Nucleus accumbens (tissue), 56 donors: ENCODE data around the gene TADA2A.
"Not testable (repeated sequence)": the region's sequence is repeated elsewhere in the genome, so short reads cannot be mapped to it uniquely, and the experiment has no call there.

Experiments used
- DNase-seq, 56 donors: peaks; one replicate each; lab custom pipeline; 2025; lab: John Stamatoyannopoulos, UW

Gene TADA2A

DNA sequence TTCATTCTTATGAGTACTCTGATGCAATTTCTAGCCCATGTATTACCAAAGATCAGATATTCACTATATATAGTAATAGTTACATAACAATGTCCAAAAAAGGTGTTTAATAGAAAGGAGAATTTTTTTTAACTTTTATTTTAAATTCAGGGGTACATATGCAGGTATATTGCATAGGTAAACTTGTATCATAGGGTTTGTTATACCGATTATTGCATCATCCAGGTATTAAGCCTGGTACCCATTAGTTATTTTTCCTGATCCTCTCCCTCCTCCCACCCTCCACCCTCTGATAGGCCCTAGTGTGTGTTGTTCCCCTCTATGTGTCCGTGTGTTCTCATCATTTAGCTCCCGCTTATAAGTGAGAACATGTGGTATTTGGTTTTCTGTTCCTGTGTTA is 51.1 kb downstream of the TADA2A start:
- DNase-seq = not testable (repeated sequence)

DNA sequence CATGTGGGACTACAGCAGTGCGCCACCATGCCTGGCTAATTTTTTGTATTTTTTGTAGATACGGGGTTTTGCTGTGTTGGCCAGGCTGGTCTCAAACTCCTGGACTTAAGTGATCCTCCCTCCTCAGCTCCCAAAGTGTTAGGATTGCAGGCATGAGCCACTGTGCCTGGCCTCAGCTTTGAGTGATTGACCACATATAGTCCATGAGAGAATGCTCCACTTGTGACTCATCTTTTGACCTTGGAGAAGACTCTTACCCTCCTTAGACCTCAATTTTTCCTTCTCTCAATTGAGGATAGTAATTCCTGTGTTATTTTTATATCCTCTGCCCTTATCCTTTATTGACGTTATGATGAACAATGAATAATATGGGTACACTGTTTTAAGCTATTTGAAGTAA is 52.1 kb downstream of the TADA2A start:
- no peak for DNase-seq

DNA sequence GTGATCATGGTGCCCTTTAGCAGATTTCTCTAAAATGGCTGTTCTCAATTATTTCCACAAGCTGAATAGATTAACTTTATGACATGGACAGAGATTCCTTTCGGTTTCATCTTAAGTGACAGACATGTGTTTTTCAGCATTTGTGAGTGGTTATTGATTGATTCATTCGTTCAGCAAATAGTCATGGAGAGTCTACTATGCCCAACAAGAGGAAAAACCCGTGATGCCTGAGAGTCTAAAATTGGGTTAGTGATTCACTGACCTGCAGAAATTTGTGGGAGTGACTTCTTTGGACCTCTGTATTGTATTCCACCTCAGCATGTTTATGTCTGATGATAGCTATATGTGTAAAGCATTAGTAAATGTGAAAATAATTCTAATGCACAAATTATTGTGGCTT is 55.0 kb downstream of the TADA2A start:
- DNase-seq = no peak

DNA sequence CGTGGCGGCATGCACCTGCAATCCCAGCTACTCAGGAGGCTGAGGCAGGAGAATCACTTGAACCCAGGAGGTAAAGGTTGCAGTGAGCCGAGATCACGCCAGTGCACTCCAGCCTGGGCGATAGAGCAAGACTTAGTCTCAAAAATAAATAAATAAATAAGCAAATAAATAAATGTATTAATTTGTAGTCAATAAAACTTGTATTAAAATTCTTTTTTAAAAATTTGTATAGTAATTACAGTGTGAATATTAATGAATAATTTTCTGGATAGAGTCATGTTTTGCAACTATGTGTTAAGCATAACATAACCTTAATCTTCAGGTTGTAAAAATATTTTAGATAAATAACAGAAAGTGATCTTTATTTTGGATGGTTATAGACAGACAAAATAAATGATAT is 55.8 kb downstream of the TADA2A start:
- DNase-seq = no peak

DNA sequence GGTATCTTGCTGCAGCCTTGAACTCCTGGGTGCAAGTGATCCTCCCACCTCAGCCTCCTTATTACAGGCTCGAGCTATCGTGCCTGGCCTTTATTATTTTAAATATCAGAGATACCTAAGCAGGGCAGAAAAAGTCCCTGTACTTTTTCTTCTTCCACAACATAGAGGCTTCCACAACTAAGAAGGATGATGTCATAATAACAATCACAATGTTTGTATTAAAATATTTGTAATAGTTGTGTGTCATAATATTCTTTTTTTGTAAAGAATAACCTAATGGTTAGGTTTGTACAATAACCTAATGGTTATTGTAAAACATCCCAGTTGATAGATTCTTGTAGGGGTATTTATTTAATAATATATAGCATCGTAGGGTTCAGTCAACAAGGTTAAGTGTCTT is 56.4 kb downstream of the TADA2A start:
- no peak for DNase-seq

DNA sequence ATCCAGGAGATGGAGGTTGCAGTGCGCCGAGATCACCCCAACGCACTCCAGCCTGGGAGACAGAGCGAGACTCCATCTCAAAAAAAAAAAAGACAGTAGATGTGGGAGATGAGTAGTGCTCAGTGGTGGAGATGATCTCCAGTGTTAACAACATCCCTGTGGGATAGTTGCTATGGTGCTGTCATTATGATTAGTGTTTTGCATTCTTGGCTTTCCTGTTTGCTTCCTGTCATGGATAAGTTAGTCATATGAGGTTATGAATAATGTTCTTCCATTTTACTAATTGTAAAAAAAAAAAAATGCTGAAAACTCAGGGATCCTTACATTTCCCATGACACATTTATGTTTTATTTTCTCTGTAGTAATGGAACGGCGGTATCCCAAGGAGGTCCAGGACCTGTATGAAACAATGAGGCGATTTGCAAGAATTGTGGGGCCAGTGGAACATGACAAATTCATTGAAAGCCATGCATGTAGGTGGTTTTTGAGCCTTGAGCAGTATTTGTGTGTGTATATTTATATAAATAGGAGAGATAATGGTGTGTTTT is 58.5 kb downstream of the TADA2A start:
- DNase-seq = no peak

DNA sequence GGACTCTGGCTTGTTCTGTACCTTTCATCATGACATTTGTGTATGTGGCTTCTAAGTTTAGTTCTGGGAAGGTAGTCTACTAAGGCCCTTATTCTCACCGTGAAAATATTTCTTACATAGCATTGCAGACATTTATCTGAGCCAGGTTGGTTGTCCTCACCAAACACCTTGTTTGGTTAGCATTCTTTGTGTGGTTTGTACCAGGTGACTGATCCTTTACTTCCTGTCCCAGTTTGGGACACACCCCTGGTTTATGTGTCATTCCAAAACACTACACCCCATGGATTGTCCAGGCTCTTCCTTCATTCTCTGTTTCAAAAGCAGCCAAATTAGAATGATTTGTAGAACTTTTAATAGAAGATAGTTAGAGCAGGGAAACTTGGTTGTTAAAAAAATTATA is 59.8 kb downstream of the TADA2A start:
- no peak for DNase-seq

DNA sequence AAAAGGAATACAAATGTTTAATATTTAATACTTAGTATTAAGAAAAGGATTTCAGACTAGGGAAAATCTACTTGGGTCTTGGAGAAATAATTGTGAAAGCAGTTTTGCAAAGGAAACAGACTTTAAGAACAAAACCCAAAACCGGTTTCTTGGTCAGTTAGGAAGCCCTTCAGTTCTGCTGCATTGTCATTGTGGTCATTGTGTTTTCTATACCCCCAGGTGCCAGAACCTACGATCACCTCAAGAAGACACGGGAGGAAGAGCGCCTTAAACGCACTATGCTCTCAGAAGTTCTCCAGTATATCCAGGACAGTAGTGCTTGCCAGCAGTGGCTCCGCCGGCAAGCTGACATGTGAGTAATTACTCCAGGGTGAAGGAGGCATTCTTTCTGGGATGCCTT is 63.5 kb downstream of the TADA2A start:
- no peak for DNase-seq

DNA sequence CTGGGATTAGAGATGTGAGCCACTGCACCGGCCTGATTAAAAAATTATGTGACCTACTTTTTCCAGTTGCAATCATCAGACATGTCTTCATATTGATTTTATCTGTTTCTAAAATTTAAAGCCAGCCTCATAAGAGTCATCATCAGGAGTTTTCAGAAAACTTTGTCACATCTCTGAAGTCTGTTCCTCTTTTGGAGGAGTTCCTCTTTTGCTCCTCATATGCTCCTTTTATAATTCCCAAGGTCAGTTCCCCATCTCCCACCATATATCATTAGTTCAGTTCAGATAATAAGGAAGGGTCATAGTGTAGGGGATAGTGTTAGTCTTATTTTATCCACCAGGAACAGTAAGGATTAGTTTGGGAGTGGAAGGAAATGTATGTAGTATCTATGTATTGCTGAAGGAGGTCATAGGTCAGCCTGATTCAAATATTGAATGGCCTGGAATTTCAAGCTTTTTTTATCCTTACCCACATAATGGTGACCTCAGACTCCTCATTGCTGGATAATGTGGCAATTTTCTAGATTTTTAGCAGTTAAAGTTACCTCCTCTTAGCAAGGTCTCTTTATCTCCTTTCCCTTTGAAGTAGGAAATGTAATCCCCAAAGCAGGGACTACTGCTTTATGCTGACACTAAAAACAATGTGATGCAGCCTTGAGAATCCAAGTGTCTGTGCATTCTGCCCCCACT is 69.2 kb downstream of the TADA2A start:
- no peak for DNase-seq

DNA sequence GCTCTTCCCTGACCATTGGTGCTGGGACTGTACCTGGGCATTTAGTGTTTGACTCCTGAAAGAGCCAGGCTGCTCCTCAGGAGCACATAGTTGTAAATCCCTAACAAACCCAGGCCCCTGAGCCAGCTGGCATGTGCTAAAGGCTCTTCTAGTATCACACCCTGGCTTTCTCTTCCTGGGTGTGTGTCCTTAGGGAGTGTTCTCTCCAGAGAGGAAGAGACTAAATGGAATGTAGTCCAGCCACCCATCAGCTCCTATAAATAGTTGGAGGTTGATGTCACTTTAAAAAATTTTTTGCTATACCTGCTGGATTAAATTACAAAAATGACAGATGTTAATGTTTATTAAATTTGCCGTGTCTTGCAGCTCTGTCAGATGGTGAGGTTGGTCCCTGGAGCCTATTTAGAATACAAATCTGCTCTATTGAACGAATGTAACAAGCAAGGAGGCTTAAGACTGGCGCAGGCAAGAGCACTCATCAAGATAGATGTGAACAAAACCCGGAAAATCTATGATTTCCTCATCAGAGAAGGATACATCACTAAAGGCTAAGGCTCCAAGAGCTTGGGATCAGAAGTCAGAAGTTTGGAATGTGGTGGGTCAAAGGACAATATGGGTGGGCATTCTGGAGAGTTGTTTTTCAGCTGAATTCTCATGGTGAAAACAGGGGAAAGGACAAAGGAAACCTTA is 69.9 kb downstream of the TADA2A start:
- no peak for DNase-seq

DNA sequence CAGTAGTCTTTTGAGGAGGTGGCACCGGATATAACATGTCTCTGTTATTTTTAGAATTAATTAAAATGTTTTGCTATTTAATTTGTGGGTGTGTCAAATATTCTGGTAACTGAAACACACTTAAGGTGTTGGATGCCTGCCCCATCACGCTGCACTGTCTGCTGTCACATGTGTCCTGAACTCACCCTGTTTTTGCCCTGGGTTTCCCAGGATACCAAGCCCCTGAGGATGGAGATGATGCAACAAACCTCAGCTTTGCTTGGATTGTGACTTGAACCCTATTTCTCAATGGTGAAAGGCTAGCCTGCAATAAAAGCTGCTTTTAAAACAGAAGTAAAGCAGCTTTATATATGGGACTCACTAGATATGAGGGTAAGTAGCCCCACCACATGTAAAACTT is 71.5 kb downstream of the TADA2A start:
- no peak for DNase-seq

DNA sequence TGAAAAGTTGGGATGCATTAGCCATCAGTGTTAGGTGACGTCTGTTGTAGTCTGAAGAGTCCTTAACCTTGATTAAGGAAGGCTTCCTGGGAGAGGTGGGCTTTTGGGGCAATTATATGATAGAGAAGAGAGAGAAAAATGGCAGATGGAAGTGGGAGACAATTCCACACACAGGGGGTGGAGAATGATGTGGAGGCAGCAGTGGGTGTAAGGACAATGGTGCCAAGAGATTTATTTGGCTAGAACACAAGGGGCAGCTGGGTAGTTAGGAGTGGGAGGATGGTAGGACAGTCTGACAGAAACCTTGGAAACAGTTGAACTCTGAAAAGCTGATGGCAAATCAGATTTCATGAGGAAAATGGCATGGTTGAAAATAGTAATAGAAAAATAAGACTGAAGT is 72.3 kb downstream of the TADA2A start:
- no peak for DNase-seq

DNA sequence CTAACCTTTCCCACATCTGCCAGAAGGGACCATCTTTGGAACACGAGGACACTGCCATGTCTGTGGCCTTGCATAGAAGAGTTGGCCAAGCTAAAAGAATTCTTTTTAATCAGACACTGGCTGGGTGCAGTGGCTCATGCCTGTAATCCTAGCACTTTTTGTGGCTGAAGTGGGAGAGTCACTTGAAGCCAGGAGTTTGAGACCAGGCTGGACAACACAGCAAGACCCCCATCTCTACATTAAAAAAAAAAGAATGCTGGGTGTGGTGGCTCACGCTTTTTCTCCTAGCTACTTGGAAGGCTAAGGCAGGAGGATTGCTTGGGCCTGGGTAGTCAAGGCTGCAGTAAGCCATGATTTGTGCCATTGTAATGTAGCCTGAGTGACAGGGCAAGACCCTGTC is 73.7 kb downstream of the TADA2A start:
- DNase-seq = no peak

DNA sequence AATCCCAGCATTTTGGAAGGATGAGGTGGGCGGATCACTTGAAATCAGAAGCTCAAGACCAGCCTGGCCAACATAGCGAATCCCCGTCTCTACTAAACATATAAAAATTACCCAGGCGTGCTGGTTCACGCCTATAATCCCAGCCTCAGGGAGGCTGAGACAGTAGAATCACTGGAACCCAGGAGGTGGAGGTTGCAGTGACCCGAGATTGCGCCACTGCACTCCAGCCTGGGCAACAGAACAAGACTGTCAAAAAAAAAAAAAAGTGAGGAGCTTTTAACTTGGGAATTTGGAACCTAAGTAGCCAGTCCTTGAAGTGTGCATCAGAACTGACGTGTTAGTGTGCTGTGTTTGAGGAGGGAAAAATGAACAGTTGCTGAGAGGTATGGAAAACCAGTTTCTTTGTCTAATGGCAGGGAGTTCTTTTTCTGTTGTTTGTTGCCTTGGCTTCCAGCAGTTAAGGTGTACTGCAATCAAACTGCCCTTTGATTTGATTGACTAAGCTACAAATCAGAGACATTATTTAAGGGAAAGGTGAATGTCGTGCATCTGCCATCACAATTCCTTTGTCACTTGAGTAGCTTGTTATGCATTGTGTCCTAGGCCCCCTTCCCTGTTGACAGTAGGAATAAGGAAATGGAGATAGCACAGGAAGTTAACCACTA is 74.4 kb downstream of the TADA2A start:
- DNase-seq = no peak

DNA sequence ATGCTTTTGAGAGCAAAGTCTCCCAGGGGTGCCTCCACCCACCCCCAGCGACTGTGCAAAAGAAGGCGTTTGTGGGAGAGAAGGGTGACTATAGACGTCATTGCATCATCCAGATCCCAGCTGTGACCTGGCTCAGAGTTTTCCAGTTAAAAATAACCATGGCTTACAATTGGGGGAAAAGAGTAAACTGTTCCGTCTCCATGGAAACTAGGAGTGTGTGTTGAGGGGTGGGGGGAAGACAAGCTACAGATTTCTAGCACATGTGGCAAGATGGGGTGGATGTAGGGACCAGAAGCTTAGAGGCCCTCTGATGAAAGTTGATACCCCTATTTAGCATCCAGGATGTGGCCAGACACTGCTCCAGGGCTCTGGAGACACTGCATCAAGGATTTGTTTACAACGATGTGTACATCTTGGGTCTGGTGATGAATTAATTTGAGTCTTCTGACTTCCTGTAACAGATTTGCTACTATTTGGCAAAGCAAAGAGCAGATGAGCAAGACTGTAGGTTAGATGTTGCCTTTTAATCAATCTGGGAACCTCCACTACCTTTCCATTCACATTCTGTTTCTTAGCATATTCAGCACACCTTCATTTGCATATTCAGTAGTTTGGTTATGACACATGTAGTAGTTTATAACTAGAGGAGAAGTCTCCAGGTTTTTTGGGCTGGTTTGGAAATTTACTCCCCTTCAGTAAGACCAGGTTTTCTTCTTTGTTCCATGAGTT is 76.8 kb downstream of the TADA2A start:
- peak in 18 of 56 donors; percentile 5 to 53 (median 22) for DNase-seq

DNA sequence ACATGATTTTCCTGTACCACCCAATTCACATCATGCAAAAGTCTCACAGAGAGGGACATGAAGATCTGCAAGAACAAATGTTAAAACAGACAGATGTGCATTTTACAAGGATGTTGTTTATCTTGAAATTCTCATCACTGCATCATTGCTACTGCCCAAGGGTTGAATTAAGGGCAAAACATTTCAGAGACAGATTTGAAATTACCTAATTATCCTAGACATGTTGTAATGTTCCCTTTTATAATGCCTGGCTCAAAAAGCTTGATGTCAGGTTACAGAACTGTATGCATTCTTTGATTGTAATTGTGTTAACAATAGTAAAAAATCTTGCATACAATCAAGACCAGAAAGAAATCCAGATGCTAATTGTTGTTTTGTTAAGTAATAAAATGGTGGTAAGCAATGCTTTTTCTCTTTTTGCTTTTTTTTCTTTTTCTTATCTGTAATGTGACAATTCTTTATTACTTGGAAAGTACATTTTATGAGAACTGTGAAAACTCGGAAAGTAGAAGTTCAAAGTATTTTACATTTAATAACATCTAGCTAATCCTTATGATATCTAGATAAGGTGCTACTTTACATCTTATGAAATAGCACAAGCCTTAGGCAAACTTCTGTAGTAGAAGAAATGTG is 79.4 kb downstream of the TADA2A start:
- DNase-seq = no peak

DNA sequence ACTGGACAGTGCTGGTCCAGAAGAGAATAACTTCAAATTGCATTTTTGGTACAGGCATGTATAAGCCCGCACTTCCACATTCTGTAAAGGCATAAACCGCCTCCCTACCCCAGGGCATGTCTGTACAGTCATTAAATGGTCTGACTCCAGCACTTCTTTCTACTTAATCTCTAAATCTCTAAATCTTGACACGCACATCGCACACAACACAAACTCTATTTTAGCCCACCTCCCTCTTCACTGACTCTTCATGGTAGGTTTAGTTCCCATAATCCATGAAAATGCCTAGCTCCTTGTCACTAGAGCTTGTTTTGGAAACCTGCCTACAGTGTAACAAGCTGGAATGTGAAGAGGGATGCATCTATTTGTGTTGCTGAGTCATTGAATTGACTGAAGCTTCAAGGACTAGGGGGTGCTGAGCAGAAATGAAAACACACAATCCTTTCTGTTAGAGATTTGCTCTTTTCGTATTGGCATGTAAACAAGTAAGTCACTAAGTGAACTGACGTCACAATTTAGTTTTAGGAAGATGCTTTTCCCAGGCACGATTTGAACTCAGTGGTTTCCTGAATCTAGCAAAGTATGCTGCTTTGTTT is 81.4 kb downstream of the TADA2A start:
- DNase-seq = peak in 2 of 56 donors; percentile 14 to 21

DNA sequence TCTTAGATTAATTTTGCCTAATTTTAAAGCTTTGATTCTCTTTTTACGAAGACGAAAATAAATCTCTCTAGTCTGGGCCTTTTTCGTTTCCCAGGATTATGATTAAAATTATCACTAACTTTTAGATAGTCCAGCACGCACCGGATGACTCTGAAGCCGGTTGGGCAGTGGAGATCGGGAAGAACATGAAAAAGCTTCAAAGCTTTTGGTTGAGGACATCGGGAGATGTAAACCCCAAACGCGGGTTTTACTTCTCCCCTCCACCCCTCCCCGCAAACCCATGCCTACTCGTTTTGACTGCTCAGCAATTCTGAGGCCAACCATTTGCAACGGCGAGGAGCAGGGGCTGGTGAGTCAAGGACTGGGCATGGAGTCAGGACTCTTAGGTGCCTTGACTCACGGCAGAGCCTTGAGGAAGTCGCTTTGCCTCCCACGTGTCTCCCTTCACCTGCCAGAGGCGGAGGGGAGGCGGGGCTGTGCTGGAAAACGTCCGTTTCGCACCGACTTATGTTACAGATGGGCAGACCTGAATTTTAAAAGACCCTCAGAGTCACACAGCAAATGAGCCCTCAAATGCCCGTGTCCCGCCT is 82.0 kb downstream of the TADA2A start:
- DNase-seq = peak in 36 of 56 donors; percentile 9 to 74 (median 52)

DNA sequence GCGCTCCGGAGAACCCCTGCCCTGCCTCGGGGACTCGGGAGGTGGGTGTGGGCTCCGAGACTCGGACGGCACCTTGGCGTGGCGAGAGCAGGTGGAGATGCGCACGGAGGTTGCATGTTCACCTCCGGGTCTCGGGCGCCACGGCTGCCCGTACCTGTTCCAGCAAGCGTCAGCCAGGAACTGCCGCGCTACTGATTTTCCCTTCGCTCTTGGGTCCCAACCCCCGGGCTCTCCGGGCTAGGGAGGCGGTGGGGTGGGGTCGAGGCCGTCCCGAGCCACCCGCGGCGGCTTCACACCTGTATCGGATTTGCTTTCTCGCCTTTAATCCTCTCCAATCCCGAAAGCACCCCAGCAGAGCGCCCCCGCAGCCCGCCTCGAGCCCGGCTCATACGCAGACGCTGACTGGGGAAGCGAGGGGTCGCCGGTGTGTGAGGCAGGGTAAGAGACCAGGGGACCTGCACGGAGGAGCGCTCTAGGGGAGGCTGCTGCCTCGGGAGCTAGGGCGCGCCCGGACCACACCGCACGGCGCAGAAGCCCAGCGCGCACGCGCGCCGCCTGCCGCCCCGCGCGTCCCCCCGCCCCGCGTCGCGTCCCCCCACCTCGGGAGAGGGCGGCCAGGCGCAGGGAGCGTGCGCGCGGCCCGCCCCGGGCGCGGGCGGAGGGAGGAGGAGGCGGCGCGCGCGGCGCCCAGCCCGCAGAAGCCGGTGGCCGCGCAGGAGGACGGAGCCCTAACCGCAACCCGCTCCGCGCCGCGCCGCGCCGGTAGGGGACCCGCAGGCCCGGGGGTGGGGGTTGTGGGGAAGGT is 82.7 kb downstream of the TADA2A start, which contains the start of gene DUSP14:
TSS of gene DUSP14 (plus strand) at position 695 of the 805 bp plus-strand sequence. CDS start 22,382 bp downstream, outside the sequence.
- peak in 54 of 56 donors; percentile 46 to 86 (median 70) for DNase-seq
